Activated CD4-positive, alpha-beta memory T cell treated with anti-CD3 and anti-CD28 coated beads, Interleukin-2, amount 10 ng/mL, durations not matched to agents 7 days and 5 days (primary cell): ENCODE results near the gene FCSK. TPM values are rescaled to one million over a fixed set of nuclear protein-coding genes. Genes with fewer than 3 reads are reported as not detected.

ENCODE experiments used
- CTCF ChIA-PET: fragments of 350-600 bp; sonication (Branson Sonifier 250); formaldehyde crosslinking; loops from one replicate; lab custom pipeline; 2021; ENCODE audit warnings: antibody characterized with exemption, inconsistent platforms; lab: Charles Lee
- POLR2A ChIA-PET: fragments of 350-600 bp; sonication (Branson Sonifier 250); formaldehyde crosslinking; loops from one replicate; lab custom pipeline; 2021; ENCODE audit warnings: antibody characterized with exemption; lab: Charles Lee
- DNase-seq: peaks from one replicate; pipeline ENCODE4 v3.0.0-alpha.2; 2020
- H3K27ac Mint-ChIP-seq: one replicate; pipeline ENCODE4 v1.8.0; 2021; ENCODE audit warnings: mild to moderate bottlenecking, mixed read lengths
- H3K27me3 Mint-ChIP-seq: one replicate; pipeline ENCODE4 v1.8.0; 2021; ENCODE audit warnings: mixed read lengths
- H3K36me3 Mint-ChIP-seq: one replicate; pipeline ENCODE4 v1.8.0; 2021; ENCODE audit warnings: low read depth, mixed read lengths
- H3K4me1 Mint-ChIP-seq: one replicate; pipeline ENCODE4 v1.8.0; 2021; ENCODE audit warnings: mixed read lengths
- H3K4me3 Mint-ChIP-seq: one replicate; pipeline ENCODE4 v1.8.0; 2021; ENCODE audit warnings: mild to moderate bottlenecking, mixed read lengths
- H3K9me3 Mint-ChIP-seq: one replicate; pipeline ENCODE4 v1.8.0; 2021; ENCODE audit warnings: mixed read lengths
- total RNA-seq, 2 experiments: library from RNA; stranded (reverse); gene quantifications; one replicate each; pipeline ENCODE4 v1.2.3, GENCODE V29; 2021

Gene FCSK
- total RNA-seq, 2 experiments from 2014 or later: 17.3 to 17.4 TPM

DNA sequence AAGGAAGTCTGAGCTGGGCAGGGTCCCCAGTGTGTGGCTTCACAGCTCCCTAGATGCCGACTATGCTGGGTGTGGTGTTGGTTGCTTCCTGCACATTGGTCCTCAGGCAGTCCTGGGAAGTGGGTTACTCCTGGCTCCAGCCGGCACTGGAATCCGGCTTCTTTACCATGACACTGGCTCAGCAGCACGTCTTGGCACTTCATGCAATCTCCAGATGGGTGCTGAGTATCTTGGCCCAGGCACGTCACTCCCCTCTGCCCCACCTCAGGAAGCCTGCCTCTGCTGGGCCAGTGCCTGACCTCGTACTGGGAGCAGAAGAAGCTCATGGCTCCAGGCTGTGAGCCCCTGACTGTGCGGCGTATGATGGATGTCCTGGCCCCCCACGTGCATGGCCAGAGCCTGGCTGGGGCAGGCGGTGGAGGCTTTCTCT, 24.5 kb downstream of the FCSK start:
- no peak for DNase-seq
- H3K4me1 Mint-ChIP-seq: peaks cover 31% of the 10 kb centered on the region
- POLR2A ChIA-PET: interaction anchor here (0.8 to 3.4 kb wide), 2 partner anchors 99 to 132 kb away, joined by 4 to 21 read pairs; partner anchors contain the start of gene DDX19A
- H3K36me3 Mint-ChIP-seq: peaks cover 30% of the 10 kb centered on the region
- H3K4me3 Mint-ChIP-seq: no peak overlapping the region
- CTCF ChIA-PET: interaction anchor here (0.6 to 0.9 kb wide), 2 partner anchors 41 to 85 kb away, joined by 3 to 4 read pairs; no protein-coding TSS in a partner anchor
- H3K9me3 Mint-ChIP-seq: no peaks in the 10 kb centered on the region
- no peak overlapping the region for H3K27ac Mint-ChIP-seq
- no peaks in the 10 kb centered on the region for H3K27me3 Mint-ChIP-seq

DNA sequence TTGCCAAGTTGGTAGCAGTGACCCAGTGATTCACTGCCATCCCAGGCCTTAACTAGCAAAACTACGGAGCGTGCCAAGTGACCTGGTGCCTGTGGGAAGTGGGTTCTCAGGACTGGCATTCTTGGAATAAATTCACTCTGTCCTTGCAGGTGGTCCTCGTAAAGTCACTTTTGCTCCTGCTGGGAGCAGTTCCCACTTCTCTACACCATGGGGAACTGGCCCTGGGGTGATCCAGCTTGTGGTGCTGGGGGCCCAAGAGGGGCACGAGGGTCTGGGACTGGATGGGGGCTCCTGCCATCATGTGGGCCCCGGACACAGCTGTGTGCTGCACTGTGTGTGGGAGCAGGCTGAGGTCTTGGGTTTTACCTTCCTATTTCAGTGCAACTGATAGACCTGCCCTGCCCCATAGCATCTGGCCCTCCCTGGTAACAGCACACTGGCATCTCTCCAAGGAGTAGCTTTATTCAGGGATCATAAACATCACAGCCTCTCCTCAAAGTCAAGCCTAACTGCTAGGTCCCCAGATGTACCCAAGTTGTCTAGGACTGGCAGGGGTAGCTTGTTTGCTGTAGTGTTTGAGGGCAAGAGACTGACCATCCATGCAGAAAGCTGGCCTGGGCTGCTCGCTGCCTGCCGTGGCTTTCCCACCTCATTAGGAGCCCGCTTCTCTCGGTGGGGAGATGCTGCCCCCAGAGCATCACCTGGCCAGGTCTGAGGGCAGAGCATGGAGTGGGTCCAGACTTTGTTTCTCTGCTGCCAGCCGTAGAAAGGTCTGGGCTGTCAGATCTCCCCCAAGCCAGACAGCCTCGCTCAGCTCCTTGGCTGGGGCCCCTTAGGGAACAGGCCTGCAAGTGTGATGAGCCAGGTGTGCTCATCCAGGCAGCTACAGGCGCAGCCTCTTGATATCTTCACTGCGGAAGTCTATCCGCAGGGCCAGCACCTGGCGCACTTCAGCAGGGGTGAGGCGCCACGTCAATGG, 26.0 kb downstream of the FCSK start:
- H3K4me1 Mint-ChIP-seq: peaks cover 30% of the 10 kb centered on the region
- POLR2A ChIA-PET: interaction anchor here (1.1 to 1.5 kb wide), 2 partner anchors 17 to 100 kb away, joined by 3 to 4 read pairs; no protein-coding TSS in a partner anchor
- H3K9me3 Mint-ChIP-seq: no peaks in the 10 kb centered on the region
- H3K27me3 Mint-ChIP-seq: no peaks in the 10 kb centered on the region
- H3K27ac Mint-ChIP-seq: no peak overlapping the region
- no peak overlapping the region for H3K4me3 Mint-ChIP-seq
- CTCF ChIA-PET: no interaction called here
- DNase-seq: no peak
- peaks cover 33% of the 10 kb centered on the region for H3K36me3 Mint-ChIP-seq

DNA sequence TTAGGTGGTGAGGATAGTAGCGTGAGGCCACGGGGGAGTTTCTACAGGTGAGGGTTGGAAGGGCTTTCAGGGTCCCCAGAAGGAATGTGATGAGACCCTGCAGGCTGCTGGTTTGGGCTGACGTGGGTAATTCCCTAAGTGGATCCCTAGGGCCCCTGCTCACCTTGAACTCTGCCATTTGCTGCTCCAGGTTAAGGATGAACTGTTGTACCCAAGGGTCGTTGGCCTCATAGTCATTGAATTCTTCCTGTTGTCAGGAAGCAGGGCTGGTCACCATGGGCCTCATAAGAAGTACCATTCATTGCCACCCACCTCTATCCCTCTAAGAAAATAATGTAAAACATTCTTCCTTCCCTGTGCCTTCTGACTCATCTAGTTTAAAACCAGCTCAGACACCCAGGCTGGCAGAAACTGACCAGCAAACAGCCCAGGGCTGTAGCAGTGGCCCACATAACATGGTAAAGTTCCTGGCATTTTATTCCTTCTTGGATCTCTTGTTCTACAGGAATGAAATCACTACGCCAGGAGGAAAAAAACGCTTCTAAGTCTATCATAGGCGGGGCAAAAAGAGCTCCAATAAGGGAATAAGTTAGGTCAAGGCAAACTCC, 27.6 kb downstream of the FCSK start:
- Mint-ChIP-seq H3K4me1 (peaks cover 18% of the 10 kb centered on the region), H3K9me3 (no peaks in the 10 kb centered on the region), H3K4me3 (no peak overlapping the region), H3K27me3 (no peaks in the 10 kb centered on the region), H3K36me3 (peaks cover 33% of the 10 kb centered on the region), H3K27ac (no peak overlapping the region)
- ChIA-PET POLR2A (interaction anchor here (0.8 to 1.7 kb wide), 3 partner anchors 10 to 93 kb away, joined by 3 to 4 read pairs (median 3); no protein-coding TSS in a partner anchor), CTCF (no interaction called here)
- no peak for DNase-seq

DNA sequence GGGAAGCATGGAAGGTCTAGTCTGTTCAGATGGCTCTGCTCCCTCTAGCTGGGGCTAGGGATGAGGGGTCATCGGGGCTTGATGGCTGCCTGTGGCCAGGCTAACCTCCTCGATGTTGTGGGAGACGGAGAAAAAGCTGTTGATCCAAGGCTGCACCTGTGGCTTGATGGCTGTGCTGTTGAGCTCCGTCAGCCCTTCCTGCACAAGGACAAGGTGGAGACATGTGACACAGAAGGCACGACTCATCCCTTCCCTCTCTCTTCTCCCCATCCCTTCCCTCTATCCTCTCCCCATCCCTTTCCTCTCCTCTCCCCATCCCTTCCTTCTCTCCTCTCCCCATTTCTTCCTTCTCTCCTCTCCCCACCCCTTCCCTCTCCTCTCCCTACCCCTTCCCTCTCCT, 28.2 kb downstream of the FCSK start:
- no peak overlapping the region for H3K4me3 Mint-ChIP-seq
- POLR2A ChIA-PET: interaction anchor here (0.8 to 1.7 kb wide), 2 partner anchors 9 to 92 kb away, joined by 3 to 4 read pairs; no protein-coding TSS in a partner anchor
- CTCF ChIA-PET: no interaction called here

DNA sequence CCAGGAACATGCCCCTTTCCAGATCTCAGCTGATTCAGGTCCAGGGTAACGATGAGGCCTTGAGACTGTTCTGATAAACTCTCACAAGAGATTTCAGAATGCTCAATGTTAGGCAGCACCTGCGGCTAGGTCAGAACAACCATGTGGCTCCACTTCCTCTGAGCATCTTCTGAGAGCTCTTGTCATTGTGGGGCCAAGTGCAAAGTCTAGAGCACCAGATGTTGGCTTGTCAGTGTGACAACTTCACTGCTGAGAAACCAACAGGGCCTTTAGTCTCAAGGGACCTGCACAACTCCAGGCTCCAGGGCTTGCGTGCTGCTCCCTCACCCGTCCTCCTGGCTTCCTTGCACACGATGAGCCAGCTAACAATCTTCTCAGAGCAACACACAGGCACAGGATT, 29.0 kb downstream of the FCSK start:
- Mint-ChIP-seq H3K9me3 (no peaks in the 10 kb centered on the region), H3K4me1 (peaks cover 6% of the 10 kb centered on the region), H3K4me3 (no peak overlapping the region), H3K36me3 (peaks cover 23% of the 10 kb centered on the region), H3K27me3 (no peaks in the 10 kb centered on the region), H3K27ac (no peak overlapping the region)
- no peak for DNase-seq
- CTCF ChIA-PET: interaction anchor here (1.2 kb wide), 1 partner anchor 25 kb away, joined by 3 read pairs; no protein-coding TSS in a partner anchor
- POLR2A ChIA-PET: interaction anchor here (1.7 kb wide), 1 partner anchor 8 kb away, joined by 4 read pairs; no protein-coding TSS in a partner anchor

More for the DNA sequence above, 28.2 kb downstream of the FCSK start:
- DNase-seq: no peak
- Mint-ChIP-seq H3K9me3 (no peaks in the 10 kb centered on the region), H3K36me3 (peaks cover 30% of the 10 kb centered on the region), H3K27me3 (no peaks in the 10 kb centered on the region), H3K27ac (no peak overlapping the region), H3K4me1 (peaks cover 14% of the 10 kb centered on the region)

DNA sequence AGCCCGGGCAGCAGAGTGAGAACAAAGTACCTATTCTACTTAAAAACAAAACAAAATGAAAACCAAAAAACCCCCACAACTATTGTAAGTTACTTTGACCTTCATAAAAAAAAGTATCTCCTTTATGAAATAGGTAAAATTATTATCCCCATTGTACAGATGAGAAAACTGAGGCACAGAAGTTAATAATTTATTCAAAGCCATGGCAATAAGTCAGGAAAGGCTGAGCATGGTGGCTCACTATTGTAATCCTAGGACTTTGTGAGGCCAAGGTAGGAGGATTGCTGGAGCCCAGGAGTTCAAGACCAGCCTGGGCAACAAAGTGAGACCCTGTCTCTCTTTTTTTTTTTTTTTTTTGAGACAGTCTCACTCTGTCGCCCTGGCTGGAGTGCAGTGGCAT, 30.5 kb downstream of the FCSK start:
- Mint-ChIP-seq H3K4me3 (no peak overlapping the region), H3K27me3 (no peaks in the 10 kb centered on the region), H3K9me3 (no peaks in the 10 kb centered on the region), H3K4me1 (no peaks in the 10 kb centered on the region), H3K27ac (no peak overlapping the region), H3K36me3 (peaks cover 23% of the 10 kb centered on the region)
- ChIA-PET POLR2A (interaction anchor here (0.7 kb wide), 1 partner anchor 68 kb away, joined by 3 read pairs; no protein-coding TSS in a partner anchor), CTCF (interaction anchor here (1.2 kb wide), 1 partner anchor 24 kb away, joined by 3 read pairs; no protein-coding TSS in a partner anchor)
- DNase-seq: no peak

DNA sequence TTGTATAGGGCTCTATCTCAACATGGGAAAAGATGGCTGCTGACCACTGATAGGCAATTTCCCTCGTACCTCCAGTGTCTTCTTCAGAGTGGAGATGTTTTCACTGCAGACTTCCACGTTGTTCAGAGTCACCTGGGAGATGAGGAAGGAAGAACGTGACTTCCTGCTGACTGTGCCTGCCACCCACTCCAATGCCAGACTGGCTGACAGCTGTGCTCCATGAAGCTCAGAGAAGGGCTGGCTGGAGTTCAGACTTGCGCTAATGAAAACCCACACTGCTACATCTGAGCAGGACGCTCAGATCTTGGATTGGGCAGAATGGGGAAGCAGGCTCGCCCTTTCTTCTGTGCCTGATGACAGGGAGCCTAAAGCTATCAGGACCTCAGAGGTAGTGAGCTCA, 35.9 kb downstream of the FCSK start:
- H3K27me3 Mint-ChIP-seq: no peaks in the 10 kb centered on the region
- H3K4me1 Mint-ChIP-seq: peaks cover 14% of the 10 kb centered on the region
- H3K36me3 Mint-ChIP-seq: peaks cover 37% of the 10 kb centered on the region
- H3K4me3 Mint-ChIP-seq: no peak overlapping the region
- H3K27ac Mint-ChIP-seq: no peak overlapping the region
- no peak for DNase-seq
- CTCF ChIA-PET: interaction anchor here (1.7 kb wide), 1 partner anchor 19 kb away, joined by 6 read pairs; no protein-coding TSS in a partner anchor
- POLR2A ChIA-PET: no interaction called here
- H3K9me3 Mint-ChIP-seq: no peaks in the 10 kb centered on the region

DNA sequence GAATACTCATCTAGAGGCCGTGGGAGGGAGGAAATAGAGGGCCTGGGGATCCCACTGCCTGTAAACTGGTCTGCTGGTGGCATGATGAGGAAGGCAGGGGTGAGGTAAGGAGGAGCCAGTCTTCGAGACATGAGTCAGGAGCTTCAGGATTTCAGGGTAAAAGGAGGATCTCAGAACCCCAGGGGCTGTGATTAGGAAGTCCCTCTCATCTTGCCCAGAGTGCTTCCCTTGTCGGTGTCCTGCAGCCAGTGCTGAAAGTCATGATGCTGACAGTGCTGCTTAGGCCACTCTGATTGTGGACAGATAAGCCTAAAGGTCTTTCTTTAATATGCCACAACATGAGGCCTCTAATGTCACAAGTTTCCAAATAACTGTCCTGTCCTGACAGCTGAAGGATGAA, 39.4 kb downstream of the FCSK start:
- Mint-ChIP-seq H3K27me3 (no peaks in the 10 kb centered on the region), H3K27ac (no peak overlapping the region), H3K36me3 (peaks cover 54% of the 10 kb centered on the region), H3K4me1 (peaks cover 14% of the 10 kb centered on the region), H3K4me3 (no peak overlapping the region), H3K9me3 (no peaks in the 10 kb centered on the region)
- ChIA-PET POLR2A (interaction anchor here (1.5 kb wide), 1 partner anchor 27 kb away, joined by 3 read pairs; no protein-coding TSS in a partner anchor), CTCF (interaction anchor here (1.5 kb wide), 1 partner anchor 16 kb away, joined by 3 read pairs; no protein-coding TSS in a partner anchor)
- DNase-seq: no peak

DNA sequence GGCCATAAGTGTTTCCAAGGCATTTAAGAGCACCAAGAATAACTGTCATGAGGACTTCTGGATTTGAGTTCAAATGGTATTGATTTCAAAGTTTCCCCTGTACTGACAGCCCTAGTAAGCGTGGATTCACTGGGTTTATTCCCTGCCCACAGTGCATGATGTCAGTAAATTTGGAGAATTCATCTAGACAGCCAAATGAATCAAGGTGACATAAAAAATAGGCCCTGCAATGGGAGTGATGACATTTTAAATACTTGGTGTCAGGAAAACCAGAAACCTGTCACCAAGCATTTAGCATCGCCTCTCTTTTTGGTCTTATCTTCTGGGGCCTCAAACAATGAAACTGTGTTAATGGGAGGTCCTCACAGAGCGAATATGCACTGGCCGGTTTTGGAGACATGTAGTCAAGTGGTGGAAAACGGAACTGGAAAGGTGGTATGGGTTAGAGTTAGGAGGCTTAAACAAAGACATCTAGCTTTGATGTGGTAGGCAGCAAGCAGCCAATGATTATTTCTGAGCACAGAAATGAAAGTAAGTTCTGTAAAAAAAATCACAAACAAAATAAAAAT, 39.9 kb downstream of the FCSK start:
- peak overlapping the region; percentile 38 for H3K27ac Mint-ChIP-seq
- H3K4me3 Mint-ChIP-seq: no peak overlapping the region
- H3K4me1 Mint-ChIP-seq: peaks cover 14% of the 10 kb centered on the region
- peaks cover 54% of the 10 kb centered on the region for H3K36me3 Mint-ChIP-seq
- ChIA-PET CTCF (interaction anchor here (1.5 to 1.6 kb wide), 2 partner anchors 15 to 124 kb away, joined by 3 read pairs; no protein-coding TSS in a partner anchor), POLR2A (interaction anchor here (1.2 to 1.5 kb wide), 2 partner anchors 27 to 148 kb away, joined by 3 read pairs; partner anchors contain the start of gene DDX19A)
- H3K27me3 Mint-ChIP-seq: no peaks in the 10 kb centered on the region
- no peaks in the 10 kb centered on the region for H3K9me3 Mint-ChIP-seq
- DNase-seq: no peak

DNA sequence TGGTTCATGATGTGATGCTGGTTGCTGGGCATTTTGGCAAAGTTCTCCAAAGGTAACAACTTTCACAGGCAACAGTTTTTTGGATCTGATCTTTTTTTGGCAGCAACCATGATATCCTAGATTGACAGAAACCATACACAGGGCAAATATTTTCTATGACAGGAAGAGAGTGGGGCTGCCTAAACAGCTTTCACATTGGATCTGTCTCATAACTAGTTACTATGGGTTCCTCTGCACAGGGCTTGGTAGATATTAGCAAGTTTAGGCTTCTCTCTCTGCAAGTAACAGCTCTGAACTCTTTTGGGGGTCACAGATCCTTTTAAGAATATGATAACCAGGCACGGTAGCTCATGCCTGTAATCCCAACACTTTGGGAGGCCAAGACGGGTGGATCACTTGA, 40.4 kb downstream of the FCSK start:
- CTCF ChIA-PET: interaction anchor here (1.5 to 1.6 kb wide), 2 partner anchors 15 to 125 kb away, joined by 3 read pairs; no protein-coding TSS in a partner anchor
- Mint-ChIP-seq H3K36me3 (peaks cover 51% of the 10 kb centered on the region), H3K27me3 (no peaks in the 10 kb centered on the region), H3K4me1 (peaks cover 14% of the 10 kb centered on the region), H3K27ac (peak overlapping the region; percentile 38), H3K9me3 (no peaks in the 10 kb centered on the region), H3K4me3 (no peak overlapping the region)
- no peak for DNase-seq
- POLR2A ChIA-PET: interaction anchor here (1.2 to 1.5 kb wide), 2 partner anchors 26 to 148 kb away, joined by 3 read pairs; partner anchors contain the start of gene DDX19A

DNA sequence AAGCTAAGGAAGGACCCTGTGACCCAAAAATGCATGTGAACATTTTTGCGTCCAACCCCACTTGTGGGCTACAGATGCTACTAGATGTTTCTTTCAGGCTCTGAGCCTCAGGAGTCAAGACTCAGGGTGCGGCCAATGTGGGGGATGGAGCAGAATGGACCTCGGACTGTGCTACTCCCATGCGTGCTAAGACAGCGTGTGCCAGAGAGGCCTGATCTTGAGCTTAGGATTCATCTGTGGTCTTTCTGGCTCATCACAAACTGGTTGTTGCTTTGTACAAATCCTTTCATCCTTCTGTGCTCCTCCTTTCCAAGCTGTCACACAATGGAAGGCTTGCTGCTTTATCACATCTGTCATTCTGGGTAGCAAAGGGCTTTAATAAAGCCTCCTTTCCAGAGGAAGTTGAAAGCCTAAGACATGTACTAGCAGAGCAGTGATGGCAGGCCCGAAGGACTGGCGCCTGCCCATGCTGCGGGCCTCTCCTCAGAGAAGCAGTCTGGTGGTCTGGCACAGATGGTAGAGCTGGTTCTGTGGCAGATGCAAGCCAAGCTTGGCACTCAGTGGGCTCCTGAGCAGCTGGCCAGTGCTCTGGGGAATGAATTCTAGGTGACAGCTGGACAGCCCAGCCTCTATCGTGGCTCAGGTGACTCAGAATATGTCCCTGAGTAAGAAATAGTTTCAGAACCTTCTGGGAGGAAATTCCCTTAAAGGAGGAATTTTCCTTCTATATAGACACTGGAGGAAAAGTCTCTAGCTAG, 41.2 kb downstream of the FCSK start:
- CTCF ChIA-PET: interaction anchor here (1.2 to 1.6 kb wide), 4 partner anchors 14 to 126 kb away, joined by 3 to 6 read pairs (median 3); no protein-coding TSS in a partner anchor
- peaks cover 50% of the 10 kb centered on the region for H3K36me3 Mint-ChIP-seq
- no peaks in the 10 kb centered on the region for H3K27me3 Mint-ChIP-seq
- peaks cover 14% of the 10 kb centered on the region for H3K4me1 Mint-ChIP-seq
- no peak for DNase-seq
- POLR2A ChIA-PET: interaction anchor here (1.1 to 1.4 kb wide), 4 partner anchors 10 to 149 kb away, joined by 3 to 4 read pairs (median 3); partner anchors contain the start of gene DDX19A
- H3K27ac Mint-ChIP-seq: no peak overlapping the region
- no peak overlapping the region for H3K4me3 Mint-ChIP-seq
- no peaks in the 10 kb centered on the region for H3K9me3 Mint-ChIP-seq
